H1 (cell line): ENCODE data around the gene PIK3C2G. TPM values are rescaled to one million over a fixed set of nuclear protein-coding genes. Genes with fewer than 3 reads are reported as not detected.

ENCODE experiments used
- CTCF ChIA-PET: fragments of 300-600 bp; sonication (Branson Sonifier 250); formaldehyde crosslinking; loops from one replicate; lab custom pipeline; 2021; ENCODE audit not compliant: partially characterized antibody; lab: Charles Lee
- POLR2A ChIA-PET: fragments of 300-600 bp; sonication (Branson Sonifier 250); formaldehyde crosslinking; loops from one replicate; lab custom pipeline; 2021; ENCODE audit warnings: inconsistent platforms; ENCODE audit not compliant: partially characterized antibody; lab: Charles Lee
- DNase-seq, 2 experiments: peaks; one replicate each; pipeline versions ENCODE4 v3.0.0 to v3.0.0-alpha.2; 2010 to 2022; ENCODE audit warnings: low spot score in 2 of 2, low read depth in 1 of 2, mixed read lengths in 1 of 2
- FAIRE-seq: peaks from 2 replicates; lab custom pipeline; 2011; peaks lifted over from hg19 to GRCh38; lab: Jason Lieb, UNC
- H2AFZ ChIP-seq: 2 replicates; pipeline ENCODE4 v1.8.1; 2012; ENCODE audit warnings: low read length, inconsistent platforms
- H2AK5ac ChIP-seq: 2 replicates; pipeline ENCODE4 v1.6.1; 2013; ENCODE audit warnings: low read depth, low read length
- H2BK120ac ChIP-seq: replicated peaks from 2 replicates; pipeline ENCODE3; 2013; ENCODE audit warnings: low read depth, low read length, inconsistent platforms
- H2BK12ac ChIP-seq: 2 replicates; pipeline ENCODE4 v1.6.1; 2013; ENCODE audit warnings: low read depth, low read length
- H2BK15ac ChIP-seq: 2 replicates; pipeline ENCODE4 v1.6.1; 2013; ENCODE audit warnings: low read length
- H2BK20ac ChIP-seq: 2 replicates; pipeline ENCODE4 v1.6.1; 2013; ENCODE audit warnings: low read length
- H2BK5ac ChIP-seq: 2 replicates; pipeline ENCODE4 v1.6.1; 2013; ENCODE audit warnings: low read depth, low read length
- H3K14ac ChIP-seq: 2 replicates; pipeline ENCODE4 v1.6.1; 2013; ENCODE audit warnings: inconsistent platforms; ENCODE audit not compliant: insufficient read length
- H3K18ac ChIP-seq: 2 replicates; pipeline ENCODE4 v1.6.1; 2013; ENCODE audit warnings: low read length; ENCODE audit errors: extremely low read depth
- H3K23ac ChIP-seq: 2 replicates; pipeline ENCODE4 v1.6.1; 2013; ENCODE audit warnings: inconsistent platforms; ENCODE audit not compliant: insufficient read length
- H3K23me2 ChIP-seq: 2 replicates; pipeline ENCODE4 v1.6.1; 2013; ENCODE audit warnings: low read depth, low read length
- H3K27ac ChIP-seq: 2 replicates; pipeline ENCODE4 v1.6.1; 2011; ENCODE audit warnings: low read depth, low read length, inconsistent platforms
- H3K27me3 ChIP-seq, 4 experiments: replicated peaks in 1 of 4; 1 replicate in 1 of 4; 2 replicates in 3 of 4; pipeline versions ENCODE4 v1.6.1 to v1.8.1; 2011 to 2013; ENCODE audit warnings: low read length in 3 of 4, mild to moderate bottlenecking in 3 of 4, inconsistent platforms in 2 of 4, mixed read lengths in 2 of 4, moderate library complexity in 1 of 4; ENCODE audit not compliant: control insufficient read depth in 3 of 4, insufficient read depth in 3 of 4; ENCODE audit errors: extremely low read depth in 1 of 4
- H3K36me3 ChIP-seq, 4 experiments: 2 replicates each; pipeline versions ENCODE4 v1.6.1 to v1.8.1; 2011 to 2013; ENCODE audit warnings: mild to moderate bottlenecking in 4 of 4, low read length in 3 of 4, moderate library complexity in 2 of 4, control low read depth in 1 of 4, inconsistent platforms in 1 of 4; ENCODE audit not compliant: insufficient read depth in 4 of 4, control insufficient read depth in 2 of 4
- H3K4ac ChIP-seq: replicated peaks from 2 replicates; pipeline ENCODE3; 2013; ENCODE audit warnings: low read length, low read depth, mixed read lengths, inconsistent platforms; ENCODE audit not compliant: insufficient read length
- H3K4me1 ChIP-seq, 4 experiments: replicated peaks in 1 of 4; 1 replicate in 1 of 4; 2 replicates in 3 of 4; pipeline versions ENCODE4 v1.6.1 to v1.8.1; 2011 to 2013; ENCODE audit warnings: low read length in 3 of 4, inconsistent platforms in 2 of 4, mixed read lengths in 1 of 4; ENCODE audit not compliant: insufficient read depth in 4 of 4, control insufficient read depth in 3 of 4
- H3K4me2 ChIP-seq, 2 experiments: 2 replicates each; pipeline versions ENCODE4 v1.6.1 to v1.8.1; 2011 to 2013; ENCODE audit warnings: low read depth in 2 of 2, low read length in 2 of 2, control low read depth in 1 of 2, inconsistent platforms in 1 of 2, mild to moderate bottlenecking in 1 of 2; ENCODE audit not compliant: insufficient read depth in 1 of 2
- H3K4me3 ChIP-seq, 4 experiments: fragments of 200-600, 300-600 bp in 1 of 4; sonication (generic), shearing (Covaris generic), sonication (Bioruptor Twin) in 1 of 4; 2 replicates each; pipeline versions ENCODE4 v1.5.1 to v1.8.1; 2011 to 2016; ENCODE audit warnings: low read length in 4 of 4, low read depth in 3 of 4, control low read depth in 2 of 4, inconsistent platforms in 2 of 4, mild to moderate bottlenecking in 2 of 4, mixed read lengths in 1 of 4, moderate library complexity in 1 of 4; ENCODE audit not compliant: insufficient read depth in 2 of 4; ENCODE audit errors: extremely low read depth in 1 of 4
- H3K56ac ChIP-seq: replicated peaks from 2 replicates; pipeline ENCODE3; 2013; ENCODE audit warnings: low read depth, mild to moderate bottlenecking, mixed read lengths, low read length, inconsistent platforms; ENCODE audit not compliant: insufficient read length
- H3K79me1 ChIP-seq: 2 replicates; pipeline ENCODE4 v1.6.1; 2013; ENCODE audit warnings: low read depth, low read length, control low read depth
- H3K79me2 ChIP-seq, 2 experiments: 2 replicates each; pipeline versions ENCODE4 v1.6.1 to v1.8.1; 2012 to 2013; ENCODE audit warnings: low read length in 2 of 2, mild to moderate bottlenecking in 2 of 2, inconsistent platforms in 1 of 2; ENCODE audit not compliant: insufficient read depth in 2 of 2, control insufficient read depth in 1 of 2
- H3K9ac ChIP-seq, 4 experiments: replicated peaks in 1 of 4; 1 replicate in 1 of 4; 2 replicates in 3 of 4; pipeline versions ENCODE4 v1.6.1 to v1.8.1; 2011 to 2013; ENCODE audit warnings: low read depth in 3 of 4, low read length in 3 of 4, control low read depth in 2 of 4, mild to moderate bottlenecking in 2 of 4, moderate library complexity in 2 of 4, inconsistent platforms in 1 of 4; ENCODE audit errors: extremely low read depth in 1 of 4
- H3K9me3 ChIP-seq, 2 experiments: 2 replicates each; pipeline versions ENCODE4 v1.6.1 to v1.8.1; 2012 to 2013; ENCODE audit warnings: mild to moderate bottlenecking in 2 of 2, moderate library complexity in 2 of 2, control low read depth in 1 of 2, inconsistent platforms in 1 of 2, low read depth in 1 of 2, low read length in 1 of 2, mixed read lengths in 1 of 2; ENCODE audit not compliant: insufficient read depth in 2 of 2
- H4K20me1 ChIP-seq, 2 experiments: replicated peaks in 1 of 2; 2 replicates each; pipeline versions ENCODE3 to v1.8.1; 2011 to 2013; ENCODE audit warnings: inconsistent platforms in 2 of 2, low read length in 2 of 2, mild to moderate bottlenecking in 1 of 2; ENCODE audit not compliant: insufficient read depth in 2 of 2, control insufficient read depth in 1 of 2
- H4K5ac ChIP-seq: 2 replicates; pipeline ENCODE4 v1.6.1; 2013; ENCODE audit warnings: low read length, low read depth, mixed read lengths, inconsistent platforms; ENCODE audit not compliant: insufficient read length
- H4K8ac ChIP-seq: 2 replicates; pipeline ENCODE4 v1.8.0; 2013; ENCODE audit warnings: mild to moderate bottlenecking, moderate library complexity, low read length, inconsistent platforms; ENCODE audit not compliant: insufficient read depth; ENCODE audit errors: extremely low read depth
- H4K91ac ChIP-seq: replicated peaks from 2 replicates; pipeline ENCODE3; 2013; ENCODE audit warnings: low read length, mixed read lengths, inconsistent platforms; ENCODE audit not compliant: insufficient read length
- SP1 ChIP-seq: IDR thresholded peaks from 2 replicates; pipeline ENCODE4 v1.6.1; 2011; ENCODE audit warnings: low read depth, low read length
- polyA plus RNA-seq, 7 experiments: library from polyadenylated mRNA; depleted of rRNA in 3 of 7; stranded (reverse) in 5 of 7; unstranded in 2 of 7; fragments of >200 nt in 5 of 7; fragments of 200-250 nt in 2 of 7; gene quantifications; 1 replicate in 5 of 7; 2 replicates in 1 of 7; 4 replicates in 1 of 7; pipeline versions ENCODE4 v1.2.1 to v1.2.3, GENCODE V29; 2011 to 2013; ENCODE audit warnings: missing spikeins in 2 of 7, mixed read lengths in 2 of 7
- total RNA-seq: library from RNA; stranded (reverse); fragmentation: NEBNext Ultra II Directional; extraction: Animal tissue kit (Norgen Biotek cat#: 25700); gene quantifications from 2 replicates; pipeline ENCODE4 v1.2.1, GENCODE V29; 2021

The PIK3C2G gene
- total and polyA plus RNA-seq, 2 of the 8 experiments (the other 6 are each of a cell fraction or from before 2014, with no cell fraction given): not detected

DNA sequence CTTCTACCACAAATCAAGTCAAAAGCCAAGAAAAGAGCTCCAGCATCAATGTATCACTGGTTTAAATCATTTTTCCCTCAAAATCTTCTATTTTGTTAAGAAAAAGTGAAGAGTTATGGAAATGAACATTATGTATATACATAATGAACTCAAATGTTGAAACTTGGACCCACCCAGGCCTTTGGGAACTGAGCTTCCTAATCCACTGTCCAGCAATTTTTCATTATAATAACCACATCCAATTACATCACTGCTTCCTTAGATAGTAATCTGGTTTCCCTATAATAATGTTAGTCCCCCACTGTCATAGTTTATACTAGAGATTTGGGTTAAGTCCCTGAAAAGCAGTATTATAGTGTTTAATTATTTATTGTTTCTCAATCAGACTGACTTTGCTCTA, 170.9 kb downstream of the PIK3C2G start:
- CTCF ChIA-PET: interaction anchor here (0.9 to 1.5 kb wide), 2 partner anchors 311 to 754 kb away, joined by 3 to 4 read pairs; no protein-coding TSS in a partner anchor

More for the DNA sequence above, 170.9 kb downstream of the PIK3C2G start:
- Histone ChIP-seq H3K79me1 (no peaks in the 10 kb centered on the region), H3K9me3 (no peaks in the 10 kb centered on the region), H3K14ac (no peak overlapping the region), H3K18ac (no peak overlapping the region), H3K9ac (no peak overlapping the region), H4K5ac (no peak overlapping the region), H3K23ac (no peak overlapping the region), H3K36me3 (no peaks in the 10 kb centered on the region), H2BK20ac (no peak overlapping the region), H3K23me2 (no peaks in the 10 kb centered on the region), H4K8ac (no peak overlapping the region), H3K56ac (no peak overlapping the region), H3K27ac (no peak overlapping the region), H3K4ac (no peak overlapping the region), H3K4me1 (peaks cover 0 to 3% (median under 1%) of the 10 kb centered on the region in 4 experiments; a peak in 3 of 7 replicates), H3K79me2 (no peaks in the 10 kb centered on the region), H2AK5ac (no peak overlapping the region), H2BK5ac (no peak overlapping the region), H2AFZ (no peak overlapping the region), H3K4me2 (no peak overlapping the region), H2BK15ac (no peak overlapping the region), H2BK12ac (no peak overlapping the region), H3K4me3 (no peak overlapping the region), H4K20me1 (no peaks in the 10 kb centered on the region), H3K27me3 (no peaks in the 10 kb centered on the region), H4K91ac (no peak overlapping the region), H2BK120ac (no peak overlapping the region)
- TF ChIP-seq SP1: no peak
- DNase-seq: no peak
- POLR2A ChIA-PET: interaction anchor here (0.6 kb wide), 1 partner anchor 698 kb away, joined by 3 read pairs; no protein-coding TSS in a partner anchor
- FAIRE-seq: no peak
